Activated CD8-positive, alpha-beta T cell treated with anti-CD3 and anti-CD28 coated beads for 36 hours (primary cell): ENCODE results near the gene FUT7. TPM values are rescaled to one million over a fixed set of nuclear protein-coding genes. Genes with fewer than 3 reads are reported as not detected.
"Not testable (repeated sequence)": the region's sequence is repeated elsewhere in the genome, so short reads cannot be mapped to it uniquely, and the experiment has no call there.

Source experiments
- ATAC-seq: fragments of 200-7000 bp; cut with Tn5 transposase; one replicate; pipeline ENCODE4 v1.10.0; 2021; ENCODE audit warnings: mild to moderate bottlenecking, moderate library complexity
- CTCF ChIA-PET: fragments of 350-600 bp; sonication (Branson Sonifier 250); formaldehyde crosslinking; loops from one replicate; lab custom pipeline; 2021; ENCODE audit warnings: antibody characterized with exemption; lab: Charles Lee
- POLR2A ChIA-PET: fragments of 350-600 bp; sonication (Branson Sonifier 250); formaldehyde crosslinking; loops from one replicate; lab custom pipeline; 2021; ENCODE audit warnings: antibody characterized with exemption; lab: Charles Lee
- DNase-seq: peaks from one replicate; pipeline ENCODE4 v3.0.0-alpha.2; 2020
- H3K27ac Mint-ChIP-seq: one replicate; pipeline ENCODE4 v1.8.0; 2021; ENCODE audit warnings: mild to moderate bottlenecking, mixed read lengths
- H3K27me3 Mint-ChIP-seq: one replicate; pipeline ENCODE4 v1.8.0; 2021; ENCODE audit warnings: mixed read lengths
- H3K36me3 Mint-ChIP-seq: one replicate; pipeline ENCODE4 v1.8.0; 2021; ENCODE audit warnings: low read depth, mixed read lengths
- H3K4me1 Mint-ChIP-seq: one replicate; pipeline ENCODE4 v1.8.0; 2021; ENCODE audit warnings: low read depth, mixed read lengths
- H3K4me3 Mint-ChIP-seq: one replicate; pipeline ENCODE4 v1.8.0; 2021; ENCODE audit warnings: mild to moderate bottlenecking, moderate library complexity, mixed read lengths
- H3K9me3 Mint-ChIP-seq: one replicate; pipeline ENCODE4 v1.8.0; 2021; ENCODE audit warnings: mixed read lengths
- intact Hi-C: fragments of 100-400 bp; cut with micrococcal nuclease; formaldehyde crosslinking; loops from one replicate; pipeline ENCODE4 v1.10.0; 2022
- total RNA-seq, 2 experiments: library from RNA; stranded (reverse); gene quantifications; one replicate each; pipeline ENCODE4 v1.2.3, GENCODE V29; 2021
- TF ChIP-seq, protein P1 (sequence below): fragments of 200-600 bp; IDR thresholded peaks from one replicate; pipeline ENCODE4 v1.8.0; 2022; ENCODE audit warnings: antibody characterized with exemption, mild to moderate bottlenecking

Gene FUT7
- total RNA-seq, 2 experiments from 2014 or later, result 0.09 TPM; not detected in 1

DNA sequence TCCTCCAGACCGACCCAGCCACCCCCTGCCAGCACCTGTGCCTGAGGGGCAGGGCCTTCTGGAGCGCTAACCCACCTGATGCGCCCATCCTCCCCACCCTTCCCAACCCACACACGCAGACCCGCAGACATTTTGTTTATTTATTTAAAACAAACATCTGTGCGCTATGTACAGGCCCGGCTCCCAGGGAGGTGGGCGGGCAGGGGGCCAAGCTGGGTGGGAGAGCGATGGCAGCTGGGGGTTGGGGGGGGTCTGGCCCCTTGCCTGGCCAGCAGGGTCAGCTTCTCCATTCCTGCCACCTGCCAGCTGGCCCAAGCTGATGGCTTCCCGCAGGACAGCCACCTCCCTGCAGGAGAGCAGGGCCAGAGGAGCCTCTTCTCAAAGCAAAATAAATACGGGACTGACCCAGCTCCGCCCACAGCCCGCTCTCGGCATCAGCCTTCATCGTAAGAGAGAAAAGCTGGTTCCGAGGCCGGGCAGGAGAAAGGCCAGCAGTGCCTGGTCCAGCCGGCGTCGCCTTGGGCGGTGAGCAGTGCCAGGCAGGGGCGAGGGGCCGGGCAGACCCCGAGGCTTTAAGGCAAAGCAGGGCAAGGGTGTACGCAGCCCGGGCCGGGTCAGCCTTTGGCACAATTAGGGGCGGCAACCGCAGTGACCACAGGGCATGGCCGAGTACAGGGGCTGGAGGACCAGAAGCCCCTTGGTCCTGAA is 24.6 kb downstream of the FUT7 start:
- DNase-seq (no peak), ATAC-seq (no peak)
- ChIA-PET CTCF (interaction anchor here (2.9 to 5.9 kb wide), 2 partner anchors 22 to 28 kb away, joined by 11 to 31 read pairs; no protein-coding TSS in a partner anchor), POLR2A (interaction anchor here (0.6 kb wide), 1 partner anchor 28 kb away, joined by 3 read pairs; no protein-coding TSS in a partner anchor)
- intact Hi-C loops, result no loop called here
- no peaks in the 10 kb centered on the region for H3K9me3 Mint-ChIP-seq
- no peaks in the 10 kb centered on the region for H3K27me3 Mint-ChIP-seq
- TF ChIP-seq, protein P1, sequence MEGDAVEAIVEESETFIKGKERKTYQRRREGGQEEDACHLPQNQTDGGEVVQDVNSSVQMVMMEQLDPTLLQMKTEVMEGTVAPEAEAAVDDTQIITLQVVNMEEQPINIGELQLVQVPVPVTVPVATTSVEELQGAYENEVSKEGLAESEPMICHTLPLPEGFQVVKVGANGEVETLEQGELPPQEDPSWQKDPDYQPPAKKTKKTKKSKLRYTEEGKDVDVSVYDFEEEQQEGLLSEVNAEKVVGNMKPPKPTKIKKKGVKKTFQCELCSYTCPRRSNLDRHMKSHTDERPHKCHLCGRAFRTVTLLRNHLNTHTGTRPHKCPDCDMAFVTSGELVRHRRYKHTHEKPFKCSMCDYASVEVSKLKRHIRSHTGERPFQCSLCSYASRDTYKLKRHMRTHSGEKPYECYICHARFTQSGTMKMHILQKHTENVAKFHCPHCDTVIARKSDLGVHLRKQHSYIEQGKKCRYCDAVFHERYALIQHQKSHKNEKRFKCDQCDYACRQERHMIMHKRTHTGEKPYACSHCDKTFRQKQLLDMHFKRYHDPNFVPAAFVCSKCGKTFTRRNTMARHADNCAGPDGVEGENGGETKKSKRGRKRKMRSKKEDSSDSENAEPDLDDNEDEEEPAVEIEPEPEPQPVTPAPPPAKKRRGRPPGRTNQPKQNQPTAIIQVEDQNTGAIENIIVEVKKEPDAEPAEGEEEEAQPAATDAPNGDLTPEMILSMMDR, result no peak
- H3K27ac Mint-ChIP-seq, result no peak overlapping the region
- H3K4me1 Mint-ChIP-seq, result peaks cover 13% of the 10 kb centered on the region
- no peak overlapping the region for H3K4me3 Mint-ChIP-seq
- no peaks in the 10 kb centered on the region for H3K36me3 Mint-ChIP-seq

DNA sequence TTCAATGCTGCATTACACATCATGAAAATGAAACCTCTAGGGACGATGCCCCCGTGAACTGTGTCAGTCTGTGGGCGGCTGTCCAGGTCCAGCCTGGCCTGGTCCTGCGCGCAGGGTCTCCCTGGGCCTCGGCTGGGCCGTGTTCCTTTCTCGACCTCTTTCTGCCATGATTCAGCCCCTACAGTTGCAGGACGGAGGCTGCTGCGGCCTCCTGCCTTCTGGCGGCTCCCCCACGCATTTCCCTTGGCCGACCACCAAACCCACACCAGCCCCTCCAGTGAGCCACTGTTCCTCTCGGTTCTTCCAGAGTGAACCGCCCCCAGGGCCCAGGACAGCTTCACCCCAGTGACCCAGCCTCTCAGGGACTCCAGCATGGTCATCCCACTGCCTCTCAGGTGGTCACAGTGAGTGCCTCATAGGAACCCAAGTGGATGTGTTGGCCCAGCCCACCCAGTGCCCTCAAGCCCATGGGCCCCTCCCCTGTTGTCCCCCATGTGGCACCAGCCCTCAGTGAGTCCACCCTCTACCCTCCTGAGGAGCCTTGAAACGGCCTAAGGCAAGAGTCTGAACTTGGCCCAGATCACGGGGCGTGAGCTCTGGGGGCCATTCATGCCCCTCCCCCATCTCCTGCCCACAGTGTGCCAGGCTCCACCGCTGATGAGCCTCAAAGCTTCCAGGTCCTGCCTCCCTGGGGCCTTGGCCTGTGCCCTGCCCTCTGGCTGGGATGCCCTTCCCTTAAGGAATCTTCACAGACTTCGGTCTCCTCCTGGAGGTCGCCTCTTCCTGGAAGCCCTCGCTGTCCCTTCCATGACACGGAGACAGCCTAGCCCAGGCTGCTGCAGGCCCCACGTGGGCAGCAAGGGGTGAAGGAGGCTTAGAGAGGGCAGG is 25.5 kb downstream of the FUT7 start:
- CTCF ChIA-PET, result interaction anchor here (0.8 to 5.9 kb wide), 5 partner anchors 23 to 61 kb away, joined by 3 to 31 read pairs (median 3); no protein-coding TSS in a partner anchor
- intact Hi-C loops, result no loop called here
- Mint-ChIP-seq H3K27ac (no peak overlapping the region), H3K4me3 (no peak overlapping the region), H3K36me3 (no peaks in the 10 kb centered on the region), H3K27me3 (no peaks in the 10 kb centered on the region), H3K9me3 (no peaks in the 10 kb centered on the region), H3K4me1 (peaks cover 13% of the 10 kb centered on the region)
- ATAC-seq, result peak; percentile 44
- TF ChIP-seq, protein P1, result no peak
- POLR2A ChIA-PET, result interaction anchor here (0.6 kb wide), 1 partner anchor 29 kb away, joined by 3 read pairs; no protein-coding TSS in a partner anchor
- DNase-seq, result peak; percentile 44

DNA sequence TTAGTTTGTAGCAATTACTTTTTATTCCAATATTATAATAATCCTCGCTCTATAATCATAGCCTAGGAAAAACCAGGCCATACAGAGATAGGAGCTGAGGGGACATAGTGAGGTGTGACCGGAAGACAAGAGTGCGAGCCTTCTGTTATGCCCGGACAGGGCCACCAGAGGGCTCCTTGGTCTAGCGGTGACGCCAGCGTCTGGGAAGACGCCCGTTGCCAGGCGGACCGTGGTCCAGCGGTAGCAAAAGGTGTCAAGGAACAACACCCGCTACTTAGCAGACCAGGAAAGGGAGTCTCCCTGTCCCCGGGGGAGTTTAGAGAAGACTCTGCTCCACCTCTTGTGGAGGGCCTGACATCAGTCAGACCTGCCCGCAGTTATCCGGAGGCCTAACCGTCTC is 27.6 kb downstream of the FUT7 start:
- intact Hi-C loops, result not testable (repeated sequence)
- H3K4me1 Mint-ChIP-seq, result peaks cover 23% of the 10 kb centered on the region
- CTCF ChIA-PET, result interaction anchor here (1.1 to 5.9 kb wide), 5 partner anchors 12 to 214 kb away, joined by 3 to 31 read pairs (median 4); partner anchors contain the start of genes PAXX and TMEM141

DNA sequence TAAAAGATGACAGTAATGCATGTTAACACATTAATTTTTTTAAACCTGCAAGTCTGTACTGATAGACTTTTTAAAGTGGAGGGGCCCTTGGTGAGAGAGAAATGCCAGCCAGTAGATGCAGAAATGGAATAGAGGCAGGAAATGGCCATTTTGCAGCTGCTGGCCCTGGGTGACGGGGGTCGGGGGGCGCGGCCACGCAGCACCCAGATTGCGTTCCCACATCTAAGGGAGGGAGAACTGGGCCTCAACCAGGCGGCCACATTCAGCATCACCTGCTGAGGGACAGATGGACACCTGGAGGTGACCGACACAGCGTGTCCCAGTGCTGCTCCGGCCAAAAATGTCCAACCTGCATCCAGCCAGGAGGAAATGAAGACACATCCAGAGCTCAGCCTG is 29.2 kb downstream of the FUT7 start:
- no peak overlapping the region for H3K27ac Mint-ChIP-seq
- H3K36me3 Mint-ChIP-seq, result no peaks in the 10 kb centered on the region
- no peak for ATAC-seq
- intact Hi-C loops, result no loop called here
- DNase-seq, result no peak
- H3K4me1 Mint-ChIP-seq, result peaks cover 38% of the 10 kb centered on the region
- H3K27me3 Mint-ChIP-seq, result peaks cover 4% of the 10 kb centered on the region
- ChIA-PET POLR2A (interaction anchor here (1.1 kb wide), 2 partner anchors 10 to 54 kb away, joined by 3 to 4 read pairs; partner anchors contain the start of gene PAXX), CTCF (interaction anchor here (0.7 to 5.9 kb wide), 4 partner anchors 11 to 54 kb away, joined by 3 to 31 read pairs (median 4); no protein-coding TSS in a partner anchor)
- TF ChIP-seq, protein P1, result no peak
- no peak overlapping the region for H3K4me3 Mint-ChIP-seq
- no peaks in the 10 kb centered on the region for H3K9me3 Mint-ChIP-seq

More for the DNA sequence above, 27.6 kb downstream of the FUT7 start:
- H3K36me3 Mint-ChIP-seq, H3K27ac Mint-ChIP-seq, ATAC-seq, H3K27me3 Mint-ChIP-seq, H3K9me3 Mint-ChIP-seq, H3K4me3 Mint-ChIP-seq: not testable (repeated sequence)
- POLR2A ChIA-PET, result interaction anchor here (0.6 to 1.1 kb wide), 2 partner anchors 8 to 11 kb away, joined by 3 read pairs; no protein-coding TSS in a partner anchor
- TF ChIP-seq, protein P1, result peak; percentile 68
- DNase-seq, result peak; percentile 47
